Hepatocyte (in vitro differentiated cells): ENCODE data around the gene HNRNPA2B1. TPM values are rescaled to one million over a fixed set of nuclear protein-coding genes. Genes with fewer than 3 reads are reported as not detected.

Source experiments
- DNase-seq: peaks from one replicate; pipeline ENCODE4 v3.0.0-alpha.2; 2016; ENCODE audit warnings: low spot score
- H2AFZ ChIP-seq: fragments of 200-600 bp; sonication (generic); 2 replicates; pipeline ENCODE4 v1.6.0; 2016; ENCODE audit warnings: antibody characterized with exemption, mild to moderate bottlenecking
- H3K27ac ChIP-seq: fragments of 200-600 bp; sonication (generic); 2 replicates; pipeline ENCODE4 v1.5.1; 2016; ENCODE audit warnings: mild to moderate bottlenecking
- H3K27me3 ChIP-seq: fragments of 200-600 bp; sonication (generic); 2 replicates; pipeline ENCODE4 v1.6.1; 2016
- H3K36me3 ChIP-seq: fragments of 200-600 bp; sonication (generic); replicated peaks from 2 replicates; pipeline ENCODE4 v1.5.1; 2016; ENCODE audit warnings: low read depth; ENCODE audit not compliant: insufficient read depth
- H3K4me1 ChIP-seq: fragments of 200-600 bp; sonication (generic); 2 replicates; pipeline ENCODE4 v1.5.1; 2016; ENCODE audit warnings: mild to moderate bottlenecking, moderate library complexity; ENCODE audit not compliant: insufficient read depth
- H3K4me2 ChIP-seq: fragments of 200-600 bp; sonication (generic); 2 replicates; pipeline ENCODE4 v1.6.0; 2016
- H3K4me3 ChIP-seq: fragments of 200-600 bp; sonication (generic); 2 replicates; pipeline ENCODE4 v1.5.1; 2016; ENCODE audit warnings: mild to moderate bottlenecking
- H3K79me2 ChIP-seq: fragments of 200-600 bp; sonication (generic); 2 replicates; pipeline ENCODE4 v1.6.0; 2017; ENCODE audit warnings: mild to moderate bottlenecking
- H3K9me2 ChIP-seq: fragments of 200-600 bp; sonication (generic); replicated peaks from 2 replicates; pipeline ENCODE4 v1.6.0; 2017; ENCODE audit warnings: mild to moderate bottlenecking; ENCODE audit not compliant: insufficient read depth
- H3K9me3 ChIP-seq: fragments of 200-600 bp; sonication (generic); 2 replicates; pipeline ENCODE4 v1.5.1; 2016; ENCODE audit warnings: low read depth, mild to moderate bottlenecking
- H4K20me1 ChIP-seq: fragments of 200-600 bp; sonication (generic); 2 replicates; pipeline ENCODE4 v1.6.0; 2016; ENCODE audit warnings: mild to moderate bottlenecking; ENCODE audit not compliant: insufficient read depth, poor library complexity, severe bottlenecking
- EZH2 ChIP-seq: fragments of 200-600 bp; sonication (generic); IDR thresholded peaks from 2 replicates; pipeline ENCODE4 v1.6.1; 2016; ENCODE audit warnings: antibody characterized with exemption, mild to moderate bottlenecking, borderline replicate concordance
- EZH2phosphoT487 ChIP-seq: fragments of 200-600 bp; sonication (generic); IDR thresholded peaks from one replicate; pipeline ENCODE4 v1.6.1; 2018; ENCODE audit warnings: antibody characterized with exemption, mild to moderate bottlenecking, low read depth, moderate library complexity; ENCODE audit not compliant: unreplicated experiment, severe bottlenecking
- WGBS: methylation state at CpG from one replicate; pipeline ENCODE4 v1.1.6; 2016; ENCODE audit warnings: low lambda C conversion rate; ENCODE audit errors: missing lambda C conversion rate; 5-methylcytosine and 5-hydroxymethylcytosine counted together
- polyA plus RNA-seq: library from polyadenylated mRNA; unstranded; fragments of >200 nt; fragmentation: Nextera tagmentation; extraction: Ambion mirVana; gene quantifications from 2 replicates; pipeline ENCODE4 v1.2.1, GENCODE V29; 2016
- total RNA-seq: library from RNA; depleted of rRNA; stranded (reverse); fragments of >200 nt; gene quantifications from 2 replicates; pipeline ENCODE4 v1.2.3, GENCODE V29; 2014
- TF ChIP-seq, protein P1 (sequence below): fragments of 200-600 bp; sonication (generic); IDR thresholded peaks from 2 replicates; pipeline ENCODE4 v1.5.1; 2016; ENCODE audit warnings: antibody characterized with exemption, mild to moderate bottlenecking; ENCODE audit not compliant: poor library complexity

The HNRNPA2B1 gene
- total and polyA plus RNA-seq, 2 experiments from 2014 or later, result 193 to 553 TPM

GRCh38 chr7:26189697-26190096 lies 10.8 kb downstream of the HNRNPA2B1 start:
- Histone ChIP-seq H3K4me1 (peaks cover 9% of the 10 kb centered on the region), H3K79me2 (peaks cover 52% of the 10 kb centered on the region), H3K9me2 (no peaks in the 10 kb centered on the region), H3K9me3 (no peaks in the 10 kb centered on the region), H4K20me1 (peaks cover 74% of the 10 kb centered on the region), H3K4me3 (no peak overlapping the region), H3K27me3 (no peaks in the 10 kb centered on the region), H3K27ac (no peak overlapping the region), H2AFZ (no peak overlapping the region), H3K36me3 (peaks cover 8% of the 10 kb centered on the region), H3K4me2 (no peak overlapping the region)
- TF ChIP-seq, protein P1, sequence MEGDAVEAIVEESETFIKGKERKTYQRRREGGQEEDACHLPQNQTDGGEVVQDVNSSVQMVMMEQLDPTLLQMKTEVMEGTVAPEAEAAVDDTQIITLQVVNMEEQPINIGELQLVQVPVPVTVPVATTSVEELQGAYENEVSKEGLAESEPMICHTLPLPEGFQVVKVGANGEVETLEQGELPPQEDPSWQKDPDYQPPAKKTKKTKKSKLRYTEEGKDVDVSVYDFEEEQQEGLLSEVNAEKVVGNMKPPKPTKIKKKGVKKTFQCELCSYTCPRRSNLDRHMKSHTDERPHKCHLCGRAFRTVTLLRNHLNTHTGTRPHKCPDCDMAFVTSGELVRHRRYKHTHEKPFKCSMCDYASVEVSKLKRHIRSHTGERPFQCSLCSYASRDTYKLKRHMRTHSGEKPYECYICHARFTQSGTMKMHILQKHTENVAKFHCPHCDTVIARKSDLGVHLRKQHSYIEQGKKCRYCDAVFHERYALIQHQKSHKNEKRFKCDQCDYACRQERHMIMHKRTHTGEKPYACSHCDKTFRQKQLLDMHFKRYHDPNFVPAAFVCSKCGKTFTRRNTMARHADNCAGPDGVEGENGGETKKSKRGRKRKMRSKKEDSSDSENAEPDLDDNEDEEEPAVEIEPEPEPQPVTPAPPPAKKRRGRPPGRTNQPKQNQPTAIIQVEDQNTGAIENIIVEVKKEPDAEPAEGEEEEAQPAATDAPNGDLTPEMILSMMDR, result no peak
- WGBS, result 89% methylated on average over 3 of the region's 3 CpGs
- no peak for DNase-seq

- H3K9me3 ChIP-seq, result no peaks in the 10 kb centered on the region
- 89% methylated on average over 3 of the region's 3 CpGs for WGBS
- TF ChIP-seq EZH2phosphoT487, result no peak
- TF ChIP-seq, protein P1, result no peak
- no peak for TF ChIP-seq EZH2
- DNase-seq, result no peak
- no peak overlapping the region for H3K4me2 ChIP-seq
- peaks cover 67% of the 10 kb centered on the region for H4K20me1 ChIP-seq
- no peak overlapping the region for H3K4me3 ChIP-seq
- no peaks in the 10 kb centered on the region for H3K9me2 ChIP-seq
- peaks cover 45% of the 10 kb centered on the region for H3K79me2 ChIP-seq
- H3K27ac ChIP-seq, result no peak overlapping the region
- peaks cover 8% of the 10 kb centered on the region for H3K36me3 ChIP-seq
- H2AFZ ChIP-seq, result no peak overlapping the region
- H3K27me3 ChIP-seq, result no peaks in the 10 kb centered on the region
- peaks cover 11% of the 10 kb centered on the region for H3K4me1 ChIP-seq
These were observed 11.5 kb downstream of the HNRNPA2B1 start for GRCh38 chr7:26188957-26189541.

DNA sequence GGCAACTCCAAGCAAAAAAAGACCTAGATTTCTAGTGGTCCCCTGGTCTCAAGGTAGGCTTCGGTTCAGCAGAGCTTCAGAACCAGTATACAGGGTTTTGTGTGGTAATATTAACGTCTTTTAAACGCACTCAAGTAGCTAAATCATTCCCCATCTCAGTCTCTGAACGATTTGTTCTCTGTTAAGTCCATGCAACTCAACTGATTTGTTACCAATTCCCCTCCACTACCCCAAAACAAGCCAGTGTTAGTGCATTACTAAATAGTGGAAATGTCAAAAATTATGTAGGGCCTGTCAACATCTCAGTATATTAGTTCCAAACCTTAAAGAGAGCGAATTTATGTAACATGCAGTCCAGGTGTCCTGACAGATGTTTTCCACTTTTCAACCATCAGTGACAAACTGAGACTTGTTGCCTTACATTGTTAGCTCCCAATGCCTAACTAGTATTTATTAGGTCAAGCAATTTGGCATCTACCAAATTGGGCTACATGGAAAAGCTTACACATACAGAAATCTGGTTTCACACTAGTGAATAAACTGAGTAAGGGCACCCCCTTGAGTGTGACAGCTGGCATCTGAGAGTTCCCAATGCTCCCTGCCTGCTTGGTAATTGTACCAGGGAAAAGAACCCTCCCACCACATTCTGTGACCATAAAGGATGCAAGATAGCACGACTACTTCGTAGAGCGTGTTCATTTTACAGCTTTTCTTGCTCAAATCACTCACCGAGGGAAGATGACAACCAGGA lies 12.2 kb downstream of the HNRNPA2B1 start:
- no peak overlapping the region for H3K4me2 ChIP-seq
- no peaks in the 10 kb centered on the region for H3K27me3 ChIP-seq
- peaks cover 39% of the 10 kb centered on the region for H3K79me2 ChIP-seq
- H4K20me1 ChIP-seq, result peaks cover 60% of the 10 kb centered on the region
- no peak overlapping the region for H3K4me3 ChIP-seq
- H2AFZ ChIP-seq, result no peak overlapping the region
- peaks cover 8% of the 10 kb centered on the region for H3K36me3 ChIP-seq
- no peaks in the 10 kb centered on the region for H3K9me2 ChIP-seq
- H3K27ac ChIP-seq, result peak overlapping the region; percentile 21
- no peak for TF ChIP-seq EZH2phosphoT487
- TF ChIP-seq, protein P1, result no peak
- 93% methylated on average over 9 of the region's 9 CpGs for WGBS
- H3K9me3 ChIP-seq, result no peaks in the 10 kb centered on the region
- no peak for DNase-seq
- peaks cover 11% of the 10 kb centered on the region for H3K4me1 ChIP-seq
